Measurements from ENCODE around the gene FAM124A. TPM values are rescaled to one million over a fixed set of nuclear protein-coding genes. Genes with fewer than 3 reads are reported as not detected.

The FAM124A gene
- polyA plus RNA-seq, 2 of the 4 experiments (the other 2 are of a cell fraction): 1.5 to 1.6 TPM

DNA sequence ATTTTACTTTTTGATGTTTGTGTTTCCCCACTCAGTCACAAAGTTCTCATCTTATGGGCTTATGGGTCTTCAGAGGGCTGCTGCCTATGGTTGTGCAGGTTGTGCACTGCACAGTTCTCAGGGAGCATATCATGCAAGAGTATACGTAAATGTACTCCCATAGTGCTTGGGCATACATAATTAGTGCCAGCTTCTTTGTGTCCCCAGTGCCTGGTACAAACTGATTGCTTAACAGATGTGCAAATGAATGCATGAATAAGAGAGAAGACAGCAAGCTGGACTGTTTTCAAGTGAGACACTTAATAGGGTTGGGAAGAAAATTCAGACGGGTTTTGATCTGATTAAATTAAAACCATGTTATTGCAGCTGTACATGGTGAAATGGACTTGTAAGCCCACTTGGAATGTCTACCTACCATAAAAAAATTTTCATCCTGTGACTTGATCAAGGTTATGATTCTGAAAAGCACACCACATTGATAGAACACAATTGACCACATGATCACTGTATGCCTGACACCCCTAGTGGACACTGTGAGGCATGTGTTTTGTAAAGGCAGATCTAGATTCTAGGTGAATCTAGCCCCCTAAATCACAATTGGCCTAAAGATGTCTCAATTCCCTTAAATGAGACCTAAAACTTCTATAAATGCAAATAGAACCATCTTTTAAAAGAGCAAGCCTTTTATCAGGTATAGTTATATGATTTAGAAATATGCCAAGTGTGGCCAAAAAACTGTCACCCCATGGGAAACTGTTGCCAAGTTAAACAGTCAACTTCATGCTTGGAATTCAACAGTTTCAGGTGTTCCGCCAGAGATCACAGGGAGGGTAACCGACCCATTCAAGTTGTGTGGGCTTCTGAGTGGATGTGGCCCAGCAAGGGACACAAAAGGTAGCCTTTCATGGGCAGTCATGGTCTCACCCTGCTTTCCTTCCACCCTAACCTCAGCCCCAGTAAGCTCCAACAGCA lies 27.9 kb downstream of the FAM124A start:
- FAIRE-seq (no peak), ATAC-seq (peak in 1 of 2 experiments; percentile 79; a peak in 4 of 6 replicates), DNase-seq (ENCODE audit: low read depth in 1 of 2, low spot score in 1 of 2) (peak in 1 of 2 experiments; percentile 52)
- TF ChIP-seq ZSCAN20 (CRISPR knock-in tag; IDR thresholded peaks at IDR 0.05): no peak
- TF ChIP-seq SMC3 (IDR thresholded peaks at IDR 0.05): no peak
- no peak for TF ChIP-seq MAZ (IDR thresholded peaks at IDR 0.05; ENCODE audit: borderline replicate concordance, low read depth, low read length)
- TF ChIP-seq, protein P1, sequence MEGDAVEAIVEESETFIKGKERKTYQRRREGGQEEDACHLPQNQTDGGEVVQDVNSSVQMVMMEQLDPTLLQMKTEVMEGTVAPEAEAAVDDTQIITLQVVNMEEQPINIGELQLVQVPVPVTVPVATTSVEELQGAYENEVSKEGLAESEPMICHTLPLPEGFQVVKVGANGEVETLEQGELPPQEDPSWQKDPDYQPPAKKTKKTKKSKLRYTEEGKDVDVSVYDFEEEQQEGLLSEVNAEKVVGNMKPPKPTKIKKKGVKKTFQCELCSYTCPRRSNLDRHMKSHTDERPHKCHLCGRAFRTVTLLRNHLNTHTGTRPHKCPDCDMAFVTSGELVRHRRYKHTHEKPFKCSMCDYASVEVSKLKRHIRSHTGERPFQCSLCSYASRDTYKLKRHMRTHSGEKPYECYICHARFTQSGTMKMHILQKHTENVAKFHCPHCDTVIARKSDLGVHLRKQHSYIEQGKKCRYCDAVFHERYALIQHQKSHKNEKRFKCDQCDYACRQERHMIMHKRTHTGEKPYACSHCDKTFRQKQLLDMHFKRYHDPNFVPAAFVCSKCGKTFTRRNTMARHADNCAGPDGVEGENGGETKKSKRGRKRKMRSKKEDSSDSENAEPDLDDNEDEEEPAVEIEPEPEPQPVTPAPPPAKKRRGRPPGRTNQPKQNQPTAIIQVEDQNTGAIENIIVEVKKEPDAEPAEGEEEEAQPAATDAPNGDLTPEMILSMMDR (IDR thresholded peaks at IDR 0.05): 0 out of 3 replicates have a peak, but pooled peaks have one; percentile 6
- TF ChIP-seq, protein P2, sequence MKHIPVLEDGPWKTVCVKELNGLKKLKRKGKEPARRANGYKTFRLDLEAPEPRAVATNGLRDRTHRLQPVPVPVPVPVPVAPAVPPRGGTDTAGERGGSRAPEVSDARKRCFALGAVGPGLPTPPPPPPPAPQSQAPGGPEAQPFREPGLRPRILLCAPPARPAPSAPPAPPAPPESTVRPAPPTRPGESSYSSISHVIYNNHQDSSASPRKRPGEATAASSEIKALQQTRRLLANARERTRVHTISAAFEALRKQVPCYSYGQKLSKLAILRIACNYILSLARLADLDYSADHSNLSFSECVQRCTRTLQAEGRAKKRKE (CRISPR knock-in tag; IDR thresholded peaks at IDR 0.05; ENCODE audit: low read depth): no peak
- no peak for TF ChIP-seq FOSL2 (IDR thresholded peaks at IDR 0.05)
- no peak for TF ChIP-seq FOSL2 (CRISPR knock-in tag; IDR thresholded peaks at IDR 0.05)
- CTCF ChIA-PET: interaction anchor here (1.5 kb wide), 1 partner anchor 27 kb away, joined by 3 read pairs; the partner anchor contains the start of gene FAM124A
- Histone ChIP-seq H3K27ac (no peak overlapping the region), H3K9me3 (no peaks in the 10 kb centered on the region), H3K4me3 (no peak overlapping the region), H3K4me1 (no peaks in the 10 kb centered on the region), H3K4me2 (no peak overlapping the region)
- WGBS (ENCODE audit: missing lambda C conversion rate): 78% methylated on average over 4 of the region's 4 CpGs
- POLR2A ChIA-PET: no interaction called here

DNA sequence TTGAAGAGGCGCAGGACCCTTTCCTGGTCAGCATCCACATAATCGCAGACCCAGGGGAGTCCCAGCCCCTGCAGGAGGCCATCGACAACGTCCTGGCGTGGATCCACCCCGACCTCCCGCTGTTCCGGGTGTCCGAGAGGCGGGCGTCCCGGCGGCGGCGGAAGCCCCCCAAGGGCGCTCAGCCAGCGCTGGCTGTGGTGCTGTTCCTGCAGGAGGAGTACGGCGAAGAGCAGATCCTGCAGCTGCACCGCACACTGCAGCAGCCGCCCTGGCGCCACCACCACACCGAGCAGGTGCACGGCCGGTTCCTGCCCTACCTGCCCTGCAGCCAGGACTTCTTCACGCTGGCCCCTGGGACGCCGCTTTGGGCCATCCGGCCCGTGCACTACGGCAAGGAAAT lies 29.3 kb downstream of the FAM124A start:
- ChIA-PET POLR2A (no interaction called here), CTCF (interaction anchor here (0.6 to 1.5 kb wide), 2 partner anchors 29 to 378 kb away, joined by 3 read pairs; partner anchors contain the start of gene FAM124A)
- no peak for DNase-seq (ENCODE audit: low read depth in 1 of 2, low spot score in 1 of 2)
- FAIRE-seq: no peak
- TF ChIP-seq, protein P3, sequence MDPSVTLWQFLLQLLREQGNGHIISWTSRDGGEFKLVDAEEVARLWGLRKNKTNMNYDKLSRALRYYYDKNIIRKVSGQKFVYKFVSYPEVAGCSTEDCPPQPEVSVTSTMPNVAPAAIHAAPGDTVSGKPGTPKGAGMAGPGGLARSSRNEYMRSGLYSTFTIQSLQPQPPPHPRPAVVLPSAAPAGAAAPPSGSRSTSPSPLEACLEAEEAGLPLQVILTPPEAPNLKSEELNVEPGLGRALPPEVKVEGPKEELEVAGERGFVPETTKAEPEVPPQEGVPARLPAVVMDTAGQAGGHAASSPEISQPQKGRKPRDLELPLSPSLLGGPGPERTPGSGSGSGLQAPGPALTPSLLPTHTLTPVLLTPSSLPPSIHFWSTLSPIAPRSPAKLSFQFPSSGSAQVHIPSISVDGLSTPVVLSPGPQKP (IDR thresholded peaks at IDR 0.05; ENCODE audit: low read depth, low read length): no peak
- no peak for TF ChIP-seq KDM5A (IDR thresholded peaks at IDR 0.05)
- no peak for TF ChIP-seq MYC (IDR thresholded peaks at IDR 0.05; ENCODE audit: borderline replicate concordance, low read length)
- TF ChIP-seq SMC3 (IDR thresholded peaks at IDR 0.05): no peak
- TF ChIP-seq TP53 (CRISPR knock-in tag; IDR thresholded peaks at IDR 0.05): no peak
- no peak for TF ChIP-seq HOXB5 (CRISPR knock-in tag; IDR thresholded peaks at IDR 0.05)
- TF ChIP-seq KDM1A (IDR thresholded peaks at IDR 0.05; ENCODE audit: low read depth): no peak
- Histone ChIP-seq H3K9me3 (no peaks in the 10 kb centered on the region), H3K4me3 (no peak overlapping the region), H3K27ac (no peak overlapping the region), H3K4me1 (no peaks in the 10 kb centered on the region), H3K4me2 (no peak overlapping the region)
- 96% methylated on average over 7 of the region's 31 CpGs for WGBS (ENCODE audit: missing lambda C conversion rate)
- ATAC-seq: no peak

DNA sequence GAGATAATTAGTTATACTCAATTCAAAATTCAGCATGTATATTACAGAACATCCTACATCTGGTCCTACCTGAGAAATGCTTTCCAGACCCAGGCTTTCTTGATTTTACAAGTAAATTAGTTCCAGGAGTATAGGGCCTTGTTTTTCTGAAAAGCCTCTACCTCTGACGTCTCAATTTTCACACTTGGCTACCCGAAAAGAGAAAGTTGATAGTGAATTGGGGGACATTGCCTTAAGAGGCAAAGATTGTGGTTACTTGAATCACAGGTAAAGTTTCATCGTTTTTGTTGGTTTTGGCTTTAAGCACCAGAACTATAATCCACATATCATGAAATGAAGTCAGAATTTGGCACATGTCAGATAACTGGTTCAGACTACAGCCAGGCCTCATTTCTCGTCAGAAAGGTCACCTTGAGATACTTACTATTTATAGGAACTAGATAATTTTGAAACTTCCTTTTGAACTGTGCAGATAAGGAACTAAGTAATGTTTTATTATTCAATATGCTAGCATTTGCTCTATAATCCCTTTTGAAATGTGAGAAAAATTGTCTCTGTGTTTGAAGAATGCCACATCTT lies 30.8 kb downstream of the FAM124A start:
- no peak overlapping the region for H3K4me3 ChIP-seq
- no peak overlapping the region for H3K4me2 ChIP-seq
- no peaks in the 10 kb centered on the region for H3K9me3 ChIP-seq
- DNase-seq (ENCODE audit: low read depth in 1 of 2, low spot score in 1 of 2): no peak
- POLR2A ChIA-PET: no interaction called here
- CTCF ChIA-PET: interaction anchor here (0.8 to 1.0 kb wide), 2 partner anchors 9 to 15 kb away, joined by 3 to 4 read pairs; no protein-coding TSS in a partner anchor
- no peaks in the 10 kb centered on the region for H3K4me1 ChIP-seq
- ATAC-seq: no peak
- no peak overlapping the region for H3K27ac ChIP-seq
- WGBS (ENCODE audit: missing lambda C conversion rate): 70% methylated on average over 4 of the region's 4 CpGs
- no peak for FAIRE-seq
- no peak for TF ChIP-seq HDAC2 (IDR thresholded peaks at IDR 0.05)
- TF ChIP-seq CHD4 (IDR thresholded peaks at IDR 0.05; ENCODE audit: borderline replicate concordance): no peak
- TF ChIP-seq, protein P4, sequence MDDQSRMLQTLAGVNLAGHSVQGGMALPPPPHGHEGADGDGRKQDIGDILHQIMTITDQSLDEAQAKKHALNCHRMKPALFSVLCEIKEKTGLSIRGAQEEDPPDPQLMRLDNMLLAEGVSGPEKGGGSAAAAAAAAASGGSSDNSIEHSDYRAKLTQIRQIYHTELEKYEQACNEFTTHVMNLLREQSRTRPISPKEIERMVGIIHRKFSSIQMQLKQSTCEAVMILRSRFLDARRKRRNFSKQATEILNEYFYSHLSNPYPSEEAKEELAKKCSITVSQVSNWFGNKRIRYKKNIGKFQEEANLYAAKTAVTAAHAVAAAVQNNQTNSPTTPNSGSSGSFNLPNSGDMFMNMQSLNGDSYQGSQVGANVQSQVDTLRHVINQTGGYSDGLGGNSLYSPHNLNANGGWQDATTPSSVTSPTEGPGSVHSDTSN (IDR thresholded peaks at IDR 0.05): no peak
- no peak for TF ChIP-seq HOXA7 (CRISPR knock-in tag; IDR thresholded peaks at IDR 0.05)
- TF ChIP-seq POLR2AphosphoS2 (conservative IDR thresholded peaks at IDR 0.05; ENCODE audit: low read length): no peak
- no peak for TF ChIP-seq POLR2A (IDR thresholded peaks at IDR 0.05; ENCODE audit: low read length)
- TF ChIP-seq RNF2 (IDR thresholded peaks at IDR 0.05; ENCODE audit: borderline replicate concordance, low read depth): no peak
- TF ChIP-seq JUNB (IDR thresholded peaks at IDR 0.05): no peak
- TF ChIP-seq HOXB5 (CRISPR knock-in tag; IDR thresholded peaks at IDR 0.05): no peak
- TF ChIP-seq JUN (IDR thresholded peaks at IDR 0.05): no peak
- TF ChIP-seq ZFP36 (IDR thresholded peaks at IDR 0.05; ENCODE audit: borderline replicate concordance, partially characterized antibody): no peak
- no peak for TF ChIP-seq RFX5 (IDR thresholded peaks at IDR 0.05)
- TF ChIP-seq SMC3 (IDR thresholded peaks at IDR 0.05): no peak
- TF ChIP-seq, protein P5, sequence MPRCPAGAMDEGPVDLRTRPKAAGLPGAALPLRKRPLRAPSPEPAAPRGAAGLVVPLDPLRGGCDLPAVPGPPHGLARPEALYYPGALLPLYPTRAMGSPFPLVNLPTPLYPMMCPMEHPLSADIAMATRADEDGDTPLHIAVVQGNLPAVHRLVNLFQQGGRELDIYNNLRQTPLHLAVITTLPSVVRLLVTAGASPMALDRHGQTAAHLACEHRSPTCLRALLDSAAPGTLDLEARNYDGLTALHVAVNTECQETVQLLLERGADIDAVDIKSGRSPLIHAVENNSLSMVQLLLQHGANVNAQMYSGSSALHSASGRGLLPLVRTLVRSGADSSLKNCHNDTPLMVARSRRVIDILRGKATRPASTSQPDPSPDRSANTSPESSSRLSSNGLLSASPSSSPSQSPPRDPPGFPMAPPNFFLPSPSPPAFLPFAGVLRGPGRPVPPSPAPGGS (IDR thresholded peaks at IDR 0.05): no peak
- TF ChIP-seq, protein P3 (IDR thresholded peaks at IDR 0.05; ENCODE audit: low read depth, low read length): no peak
